GM12874 (cell line): ENCODE measurements around the gene HOXB7.
A peak's percentile ranks its signal among the peaks of the same experiment; 100 is the strongest.

Experiments
- CTCF ChIP-seq: IDR thresholded peaks from 2 replicates; pipeline ENCODE4 v1.5.1; 2011; ENCODE audit warnings: low read depth, mild to moderate bottlenecking, control low read depth, low read length, moderate library complexity; ENCODE audit not compliant: insufficient read depth

Gene HOXB7

GRCh38 chr17:48617471-48618255, 6.8 kb upstream of the HOXB7 start:
- no peak for TF ChIP-seq CTCF

DNA sequence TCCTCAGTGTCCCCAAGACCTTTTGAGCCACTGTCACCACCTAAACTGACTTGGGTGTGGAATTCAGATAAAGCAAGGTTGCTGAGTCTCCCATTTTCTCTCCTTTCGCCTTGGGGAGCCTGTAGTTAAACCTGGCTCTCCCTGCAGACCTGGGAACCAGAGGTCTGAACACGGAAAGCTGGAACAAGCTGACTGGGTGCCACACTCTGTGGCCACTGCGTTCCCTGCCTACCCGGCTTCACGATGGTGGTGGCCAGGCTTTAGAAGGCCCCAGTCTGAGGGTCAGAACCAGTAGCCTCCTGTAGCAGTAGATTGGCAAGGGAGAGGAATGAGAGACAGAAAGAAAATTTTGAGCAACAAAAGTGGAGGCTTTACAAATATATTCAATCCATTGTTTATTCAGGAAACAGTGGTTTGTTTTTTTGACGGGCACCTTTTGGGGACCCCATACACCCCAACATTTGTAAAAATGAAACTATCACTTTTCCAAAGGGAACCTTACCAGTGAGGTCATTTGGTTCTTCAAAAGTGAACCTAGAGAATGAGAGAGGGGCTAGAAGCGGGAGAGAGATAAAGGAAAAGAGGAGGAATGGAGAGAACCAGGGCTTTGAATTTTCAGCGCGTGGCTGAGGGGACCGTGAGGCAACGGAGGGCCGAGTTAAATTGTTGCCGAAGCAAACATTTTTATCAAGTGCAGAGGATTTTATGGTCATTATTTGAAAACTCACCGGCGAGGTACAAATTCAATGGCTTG, 6.1 kb upstream of the HOXB7 start:
- no peak for TF ChIP-seq CTCF

DNA sequence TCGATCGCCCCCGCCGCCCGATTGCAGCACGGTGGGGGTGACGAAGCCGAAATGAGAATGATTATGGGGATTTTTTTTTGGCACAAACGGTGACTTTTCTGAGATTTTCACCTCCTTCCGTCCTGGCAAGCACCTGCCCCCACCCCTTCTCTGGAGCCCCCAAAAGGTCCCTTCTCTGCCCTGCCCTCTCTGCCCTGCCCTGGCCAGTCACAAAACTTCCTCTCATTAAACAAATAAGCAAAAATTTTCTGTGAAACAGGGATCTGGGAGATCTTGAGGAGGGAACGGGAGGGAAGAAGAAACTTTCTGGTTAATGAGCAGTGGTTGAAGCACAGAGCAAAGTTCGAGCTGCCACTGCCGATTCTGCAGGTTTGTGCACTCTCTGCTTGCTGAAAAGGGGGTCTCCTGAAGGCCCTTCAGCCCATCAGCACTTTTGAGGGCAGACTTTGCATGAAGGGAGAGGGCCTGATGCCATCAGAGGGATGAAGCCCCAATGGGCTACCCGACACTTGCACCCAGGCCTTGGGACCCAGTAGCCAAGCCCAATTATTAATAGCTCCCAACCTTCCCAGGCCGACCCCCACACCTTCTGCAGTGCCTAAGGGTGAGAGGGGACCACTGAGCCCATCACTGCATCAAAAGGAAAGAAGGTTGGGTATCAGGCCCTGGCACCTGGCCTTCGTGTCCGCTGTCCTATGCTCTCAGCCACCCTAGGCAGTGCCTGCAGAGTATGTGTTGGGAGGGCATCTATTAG, 5.3 kb upstream of the HOXB7 start:
- no peak for TF ChIP-seq CTCF

DNA sequence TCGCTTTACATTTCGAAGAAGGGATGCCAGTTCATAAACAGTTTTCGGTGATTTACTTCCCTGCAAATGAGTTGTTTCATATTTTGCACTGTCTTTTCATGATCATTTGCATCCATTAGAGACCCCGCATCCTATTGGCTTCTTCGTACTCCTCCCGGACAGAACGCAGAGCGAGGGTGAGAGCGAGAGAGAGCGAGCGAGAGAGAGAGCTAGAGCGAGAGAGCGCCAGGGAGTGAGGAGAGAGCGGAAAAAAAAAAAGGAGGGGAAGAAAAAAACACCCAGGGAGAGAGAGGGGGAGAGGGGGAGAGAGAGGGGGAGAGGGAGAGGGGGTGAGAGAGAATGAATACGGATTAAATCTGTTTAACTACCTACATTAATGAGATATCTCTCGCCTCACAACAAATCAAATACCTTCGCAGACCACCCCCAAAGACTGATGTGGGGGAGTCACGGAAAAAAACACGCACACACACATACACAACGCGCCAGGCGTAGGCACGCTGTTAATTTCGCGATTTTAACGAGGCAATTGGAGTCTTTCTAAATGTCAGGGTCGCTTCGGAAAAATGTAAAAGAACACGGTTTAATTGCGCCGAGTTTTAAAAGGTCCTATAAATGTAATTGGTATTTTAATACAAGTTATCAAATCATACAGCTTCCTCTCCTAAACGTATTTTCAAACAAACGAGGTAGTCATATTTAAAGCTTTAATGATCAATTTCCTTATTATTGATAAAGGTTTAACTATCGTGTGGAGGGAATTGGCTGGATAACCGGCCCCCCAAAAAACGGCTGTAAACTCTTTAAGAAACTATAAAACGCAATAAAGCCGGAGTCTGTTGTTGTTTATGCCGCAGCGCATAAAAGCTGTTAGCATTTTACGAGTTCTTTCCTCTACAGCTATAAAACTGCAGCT, 4.5 kb upstream of the HOXB7 start, which contains the start of gene HOXB8:
Gene HOXB8, minus strand, starts transcription at position 246 of the 916 bp plus-strand sequence. CDS start 588 bp downstream, outside the sequence.
- TF ChIP-seq CTCF, result no peak

GRCh38 chr17:48613862-48614694, 3.3 kb upstream of the HOXB7 start:
- TF ChIP-seq CTCF, result no peak

- TF ChIP-seq CTCF, result peak; percentile 46
These were observed 2.3 kb upstream of the HOXB7 start for GRCh38 chr17:48612854-48613691.
